ENCODE data around the gene PPP4R1.

- TF ChIP-seq, protein P1, sequence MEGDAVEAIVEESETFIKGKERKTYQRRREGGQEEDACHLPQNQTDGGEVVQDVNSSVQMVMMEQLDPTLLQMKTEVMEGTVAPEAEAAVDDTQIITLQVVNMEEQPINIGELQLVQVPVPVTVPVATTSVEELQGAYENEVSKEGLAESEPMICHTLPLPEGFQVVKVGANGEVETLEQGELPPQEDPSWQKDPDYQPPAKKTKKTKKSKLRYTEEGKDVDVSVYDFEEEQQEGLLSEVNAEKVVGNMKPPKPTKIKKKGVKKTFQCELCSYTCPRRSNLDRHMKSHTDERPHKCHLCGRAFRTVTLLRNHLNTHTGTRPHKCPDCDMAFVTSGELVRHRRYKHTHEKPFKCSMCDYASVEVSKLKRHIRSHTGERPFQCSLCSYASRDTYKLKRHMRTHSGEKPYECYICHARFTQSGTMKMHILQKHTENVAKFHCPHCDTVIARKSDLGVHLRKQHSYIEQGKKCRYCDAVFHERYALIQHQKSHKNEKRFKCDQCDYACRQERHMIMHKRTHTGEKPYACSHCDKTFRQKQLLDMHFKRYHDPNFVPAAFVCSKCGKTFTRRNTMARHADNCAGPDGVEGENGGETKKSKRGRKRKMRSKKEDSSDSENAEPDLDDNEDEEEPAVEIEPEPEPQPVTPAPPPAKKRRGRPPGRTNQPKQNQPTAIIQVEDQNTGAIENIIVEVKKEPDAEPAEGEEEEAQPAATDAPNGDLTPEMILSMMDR (IDR thresholded peaks at IDR 0.05) = no peak
- TF ChIP-seq EP300 (IDR thresholded peaks at IDR 0.05) (no peak), POLR2AphosphoS5 (IDR thresholded peaks at IDR 0.05) (no peak)
These were observed 76.7 kb downstream of the PPP4R1 start for GRCh38 chr18:9537677-9538076.
